ENCODE results near the gene CHST11. TPM values are rescaled to one million over a fixed set of nuclear protein-coding genes. Genes with fewer than 3 reads are reported as not detected.

Gene CHST11
- total RNA-seq, 1 experiment from 2014 or later = 6.7 TPM

DNA sequence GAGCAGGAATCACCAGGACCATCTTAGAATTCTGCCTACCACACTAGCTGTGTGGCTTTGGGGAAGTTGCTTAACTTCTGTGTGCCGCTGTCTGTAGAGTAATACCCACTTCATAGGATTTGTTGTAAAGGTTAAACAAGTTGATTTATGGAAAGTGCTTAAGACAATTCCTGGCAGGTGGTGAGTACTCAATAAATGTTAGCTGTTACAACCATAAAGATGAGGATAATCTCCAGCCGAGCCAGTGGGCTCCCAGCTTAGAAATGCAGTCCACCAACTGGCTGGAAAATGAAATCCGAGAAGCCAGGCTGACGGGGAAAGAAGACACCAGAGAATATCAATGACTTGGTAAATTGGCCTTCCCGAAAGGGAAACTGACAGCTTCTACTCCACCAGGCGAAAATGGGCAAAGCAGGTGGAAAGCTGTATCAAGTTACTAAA, 173.5 kb downstream of the CHST11 start:
- H3K27me3 Mint-ChIP-seq (ENCODE audit: low read depth) = peaks cover 8% of the 10 kb centered on the region
- DNase-seq = no peak
- Histone ChIP-seq H3K18ac (ENCODE audit: insufficient read length, low read depth, low read length) (no peak overlapping the region), H4K20me1 (ENCODE audit: control insufficient read depth, insufficient read depth, insufficient read length) (no peaks in the 10 kb centered on the region), H2AK5ac (ENCODE audit: insufficient read length, low read length) (no peak overlapping the region), H3K56ac (ENCODE audit: insufficient read length, low read depth, low read length) (no peak overlapping the region), H2AFZ (ENCODE audit: low read length) (no peak overlapping the region), H3K27ac (ENCODE audit: insufficient read length, low read depth, low read length) (no peak overlapping the region), H4K8ac (replicated peaks; ENCODE audit: insufficient read length, low read depth, low read length) (no peak overlapping the region), H2BK20ac (ENCODE audit: low read depth, low read length, poor library complexity, severe bottlenecking) (no peak overlapping the region), H3K79me2 (ENCODE audit: insufficient read depth, low read length) (no peaks in the 10 kb centered on the region), H3K27me3 (ENCODE audit: insufficient read depth, low read length) (no peaks in the 10 kb centered on the region), H3K4ac (ENCODE audit: low read depth, low read length) (no peak overlapping the region), H3K23me2 (ENCODE audit: insufficient read length, low read depth, low read length, poor library complexity, severe bottlenecking) (no peaks in the 10 kb centered on the region), H3K9me3 (ENCODE audit: control insufficient read depth, low read depth, low read length) (no peaks in the 10 kb centered on the region), H3K79me1 (ENCODE audit: insufficient read depth, low read depth, low read length, poor library complexity, severe bottlenecking) (no peaks in the 10 kb centered on the region), H3K9ac (ENCODE audit: extremely low read depth, insufficient read length, low read length) (no peak overlapping the region), H2BK120ac (ENCODE audit: low read depth, low read length, poor library complexity, severe bottlenecking) (no peak overlapping the region), H2BK12ac (ENCODE audit: insufficient read length, low read depth, low read length) (no peak overlapping the region), H3K23ac (ENCODE audit: insufficient read length, low read depth, low read length) (no peak overlapping the region), H3K14ac (ENCODE audit: insufficient read depth, low read length) (no peak overlapping the region), H3K4me2 (ENCODE audit: insufficient read depth, insufficient read length, low read length) (no peak overlapping the region), H4K5ac (ENCODE audit: insufficient read length, low read depth, low read length) (no peak overlapping the region), H3T11ph (ENCODE audit: low read length) (no peak overlapping the region), H2BK15ac (ENCODE audit: low read depth, low read length) (no peak overlapping the region), H2BK5ac (ENCODE audit: insufficient read length, low read length) (no peak overlapping the region), H3K4me1 (ENCODE audit: insufficient read depth, low read length) (no peaks in the 10 kb centered on the region; the same call in 1 of the 2 replicates), H4K91ac (ENCODE audit: insufficient read length, low read depth, low read length) (no peak overlapping the region)
- H3K4me3 Mint-ChIP-seq = no peak overlapping the region
- TF ChIP-seq, protein P1, sequence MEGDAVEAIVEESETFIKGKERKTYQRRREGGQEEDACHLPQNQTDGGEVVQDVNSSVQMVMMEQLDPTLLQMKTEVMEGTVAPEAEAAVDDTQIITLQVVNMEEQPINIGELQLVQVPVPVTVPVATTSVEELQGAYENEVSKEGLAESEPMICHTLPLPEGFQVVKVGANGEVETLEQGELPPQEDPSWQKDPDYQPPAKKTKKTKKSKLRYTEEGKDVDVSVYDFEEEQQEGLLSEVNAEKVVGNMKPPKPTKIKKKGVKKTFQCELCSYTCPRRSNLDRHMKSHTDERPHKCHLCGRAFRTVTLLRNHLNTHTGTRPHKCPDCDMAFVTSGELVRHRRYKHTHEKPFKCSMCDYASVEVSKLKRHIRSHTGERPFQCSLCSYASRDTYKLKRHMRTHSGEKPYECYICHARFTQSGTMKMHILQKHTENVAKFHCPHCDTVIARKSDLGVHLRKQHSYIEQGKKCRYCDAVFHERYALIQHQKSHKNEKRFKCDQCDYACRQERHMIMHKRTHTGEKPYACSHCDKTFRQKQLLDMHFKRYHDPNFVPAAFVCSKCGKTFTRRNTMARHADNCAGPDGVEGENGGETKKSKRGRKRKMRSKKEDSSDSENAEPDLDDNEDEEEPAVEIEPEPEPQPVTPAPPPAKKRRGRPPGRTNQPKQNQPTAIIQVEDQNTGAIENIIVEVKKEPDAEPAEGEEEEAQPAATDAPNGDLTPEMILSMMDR (conservative IDR thresholded peaks at IDR 0.05) = no peak
- H3K9me3 Mint-ChIP-seq = no peaks in the 10 kb centered on the region
- H3K27ac Mint-ChIP-seq = no peak overlapping the region; a peak in 1 of 7 replicates
- no CpG with 5 or more reads among the region's 6 CpGs for WGBS (ENCODE audit: extremely low coverage, insufficient read length, low lambda C conversion rate)
- H3K4me1 Mint-ChIP-seq = peaks cover 27 to 31% of the 10 kb centered on the region in 2 experiments
- no peaks in the 10 kb centered on the region for H3K36me3 Mint-ChIP-seq (ENCODE audit: insufficient read depth in 1 of 3, low read depth in 3 of 3)
